Calu3 (cell line): Measurements from ENCODE around the gene ZC3H12A. TPM values are rescaled to one million over a fixed set of nuclear protein-coding genes. Genes with fewer than 3 reads are reported as not detected.

Experiments
- BruUV-seq: library from RNA; stranded (reverse); fragments of 400-500 nt; replicated peaks from 2 replicates; lab custom pipeline; 2021; lab: Mats Ljungman, UMichigan
- CTCF ChIA-PET: fragments of 300-600 bp; sonication (Branson Sonifier 250); formaldehyde crosslinking; loops from one replicate; lab custom pipeline; 2022; ENCODE audit warnings: antibody characterized with exemption; lab: Charles Lee
- DNase-seq: peaks from one replicate; pipeline ENCODE4 v3.0.0; 2022
- H3K27ac Mint-ChIP-seq: one replicate; pipeline ENCODE4 v1.8.0; 2022; ENCODE audit warnings: mixed read lengths; ENCODE audit not compliant: unreplicated experiment
- H3K27me3 Mint-ChIP-seq: one replicate; pipeline ENCODE4 v1.8.0; 2022; ENCODE audit warnings: mixed read lengths; ENCODE audit not compliant: unreplicated experiment
- H3K36me3 Mint-ChIP-seq: one replicate; pipeline ENCODE4 v1.8.0; 2022; ENCODE audit warnings: mild to moderate bottlenecking, moderate library complexity, mixed read lengths; ENCODE audit not compliant: insufficient read depth, unreplicated experiment
- H3K4me1 Mint-ChIP-seq: one replicate; pipeline ENCODE4 v1.8.0; 2022; ENCODE audit warnings: mild to moderate bottlenecking, low read depth, mixed read lengths; ENCODE audit not compliant: unreplicated experiment
- H3K4me3 Mint-ChIP-seq: one replicate; pipeline ENCODE4 v1.8.0; 2022; ENCODE audit warnings: mild to moderate bottlenecking, low read depth, moderate library complexity, mixed read lengths; ENCODE audit not compliant: unreplicated experiment
- H3K9me3 Mint-ChIP-seq: one replicate; pipeline ENCODE4 v1.8.0; 2022; ENCODE audit warnings: low read depth, mixed read lengths; ENCODE audit not compliant: unreplicated experiment
- intact Hi-C: fragments of 100-400 bp; cut with micrococcal nuclease; formaldehyde crosslinking; loops from one replicate; pipeline ENCODE4 v1.10.0; 2022; ENCODE audit not compliant: unreplicated experiment
- total RNA-seq: library from RNA; stranded (reverse); gene quantifications from 2 replicates; pipeline ENCODE4 v1.2.3, GENCODE V29; 2022
- TF ChIP-seq, protein P1 (sequence below): fragments of 200-600 bp; IDR thresholded peaks from one replicate; pipeline ENCODE4 v1.8.0; 2022; ENCODE audit warnings: antibody characterized with exemption; ENCODE audit not compliant: unreplicated experiment

ZC3H12A gene
- total RNA-seq, 1 experiment from 2014 or later, result 94.1 TPM

DNA sequence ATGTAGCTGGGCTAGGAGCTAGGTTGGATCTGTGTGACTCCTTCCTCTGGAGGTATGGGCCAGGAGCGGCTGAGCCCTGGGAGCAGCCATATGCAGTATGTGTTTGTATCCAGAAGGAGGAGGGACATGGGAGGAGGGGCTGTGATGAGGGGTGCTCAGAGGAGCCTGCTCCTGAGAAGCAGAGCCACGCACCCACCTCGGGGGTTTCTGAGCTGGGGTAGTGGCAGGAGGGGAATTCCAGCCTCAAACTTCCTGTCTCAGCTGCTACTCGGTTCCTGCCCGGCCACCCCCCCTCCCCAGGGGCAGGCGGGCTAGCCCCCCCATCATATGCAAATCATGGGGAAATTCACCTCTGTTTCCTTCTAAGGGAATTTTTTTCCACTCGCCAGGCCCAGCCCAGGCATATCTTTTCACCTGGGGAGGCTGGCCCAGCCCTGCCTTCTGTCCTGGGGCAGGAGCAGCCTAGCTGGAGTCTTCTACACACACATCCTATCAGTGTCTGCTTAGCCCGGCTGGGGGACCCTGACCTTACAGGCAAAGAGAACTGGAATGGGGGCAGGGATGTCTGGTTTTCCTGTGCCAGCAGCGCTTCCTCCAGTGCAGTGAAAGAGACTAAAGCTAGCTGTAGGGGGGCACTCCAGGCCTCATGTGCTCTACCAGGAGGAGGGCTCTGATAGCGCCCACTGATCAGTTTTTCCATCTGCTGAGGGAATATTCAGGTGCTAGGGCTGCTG is 3.0 kb downstream of the ZC3H12A start:
- Mint-ChIP-seq H3K27me3 (no peaks in the 10 kb centered on the region), H3K4me1 (peaks cover 32% of the 10 kb centered on the region), H3K27ac (peak overlapping the region; percentile 100), H3K4me3 (peak overlapping the region; percentile 90), H3K36me3 (peaks cover 100% of the 10 kb centered on the region), H3K9me3 (no peaks in the 10 kb centered on the region)
- no TSS peak for BruUV-seq
- CTCF ChIA-PET, result interaction anchor here (0.6 to 2.5 kb wide), 5 partner anchors 9 to 86 kb away, joined by 3 to 21 read pairs (median 5); no protein-coding TSS in a partner anchor
- DNase-seq, result peak; percentile 94
- intact Hi-C loops, result no loop called here
- TF ChIP-seq, protein P1, sequence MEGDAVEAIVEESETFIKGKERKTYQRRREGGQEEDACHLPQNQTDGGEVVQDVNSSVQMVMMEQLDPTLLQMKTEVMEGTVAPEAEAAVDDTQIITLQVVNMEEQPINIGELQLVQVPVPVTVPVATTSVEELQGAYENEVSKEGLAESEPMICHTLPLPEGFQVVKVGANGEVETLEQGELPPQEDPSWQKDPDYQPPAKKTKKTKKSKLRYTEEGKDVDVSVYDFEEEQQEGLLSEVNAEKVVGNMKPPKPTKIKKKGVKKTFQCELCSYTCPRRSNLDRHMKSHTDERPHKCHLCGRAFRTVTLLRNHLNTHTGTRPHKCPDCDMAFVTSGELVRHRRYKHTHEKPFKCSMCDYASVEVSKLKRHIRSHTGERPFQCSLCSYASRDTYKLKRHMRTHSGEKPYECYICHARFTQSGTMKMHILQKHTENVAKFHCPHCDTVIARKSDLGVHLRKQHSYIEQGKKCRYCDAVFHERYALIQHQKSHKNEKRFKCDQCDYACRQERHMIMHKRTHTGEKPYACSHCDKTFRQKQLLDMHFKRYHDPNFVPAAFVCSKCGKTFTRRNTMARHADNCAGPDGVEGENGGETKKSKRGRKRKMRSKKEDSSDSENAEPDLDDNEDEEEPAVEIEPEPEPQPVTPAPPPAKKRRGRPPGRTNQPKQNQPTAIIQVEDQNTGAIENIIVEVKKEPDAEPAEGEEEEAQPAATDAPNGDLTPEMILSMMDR, result no peak

DNA sequence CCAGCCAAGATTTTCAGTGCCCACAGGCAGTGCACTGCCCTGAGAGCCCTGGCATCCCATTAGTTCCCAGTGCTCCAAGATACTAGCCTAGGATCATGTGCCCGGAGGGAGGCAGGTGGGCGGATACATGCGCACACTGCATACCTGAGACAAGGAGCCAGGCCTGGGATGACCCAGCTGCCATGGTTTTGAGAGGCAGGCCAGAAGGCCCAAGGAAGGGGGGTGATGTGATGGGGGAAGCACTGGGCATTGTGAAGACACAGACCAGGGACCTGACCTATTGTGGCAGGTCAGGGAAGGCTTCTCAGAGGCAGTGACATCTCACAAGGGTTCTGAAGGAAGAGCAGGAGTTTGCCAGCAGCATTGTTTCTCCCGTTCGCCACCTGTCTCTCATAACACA is 3.6 kb downstream of the ZC3H12A start:
- TF ChIP-seq, protein P1, result no peak
- Mint-ChIP-seq H3K4me1 (peaks cover 34% of the 10 kb centered on the region), H3K4me3 (peak overlapping the region; percentile 90), H3K27ac (peak overlapping the region; percentile 100), H3K27me3 (no peaks in the 10 kb centered on the region), H3K36me3 (peaks cover 100% of the 10 kb centered on the region), H3K9me3 (no peaks in the 10 kb centered on the region)
- BruUV-seq, result no TSS peak
- DNase-seq, result peak; percentile 38
- CTCF ChIA-PET, result interaction anchor here (0.5 to 2.5 kb wide), 3 partner anchors 9 to 1000 kb away, joined by 3 to 21 read pairs (median 8); no protein-coding TSS in a partner anchor
- intact Hi-C loops, result no loop called here

DNA sequence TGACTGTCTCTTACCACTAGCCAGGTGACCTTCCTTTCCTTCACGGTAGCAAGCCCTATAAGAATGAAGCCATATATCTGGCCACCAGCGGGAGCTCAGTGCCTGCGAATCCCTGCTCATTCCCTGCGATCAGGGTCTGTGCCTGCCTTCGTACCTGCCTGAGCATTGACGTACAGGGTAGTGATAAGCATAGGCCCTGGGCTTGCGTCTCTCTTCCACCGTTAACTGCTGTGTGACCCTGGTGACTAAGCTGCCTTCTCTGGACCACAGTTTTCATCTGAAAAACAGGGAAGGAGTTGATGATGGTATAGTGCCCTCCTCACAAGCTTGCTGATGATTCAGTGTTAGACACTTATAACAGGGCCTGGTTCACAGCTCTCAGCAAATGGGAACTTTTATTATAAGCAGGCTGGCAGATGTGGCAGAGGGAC is 4.1 kb downstream of the ZC3H12A start:
- TF ChIP-seq, protein P1, result no peak
- no TSS peak for BruUV-seq
- Mint-ChIP-seq H3K27me3 (no peaks in the 10 kb centered on the region), H3K4me3 (peak overlapping the region; percentile 90), H3K27ac (peak overlapping the region; percentile 100), H3K36me3 (peaks cover 100% of the 10 kb centered on the region), H3K9me3 (no peaks in the 10 kb centered on the region), H3K4me1 (peaks cover 29% of the 10 kb centered on the region)
- peak; percentile 34 for DNase-seq
- intact Hi-C loops, result no loop called here
- CTCF ChIA-PET, result interaction anchor here (0.5 to 2.5 kb wide), 3 partner anchors 9 to 1001 kb away, joined by 3 to 21 read pairs (median 3); partner anchors contain the start of gene MEAF6

DNA sequence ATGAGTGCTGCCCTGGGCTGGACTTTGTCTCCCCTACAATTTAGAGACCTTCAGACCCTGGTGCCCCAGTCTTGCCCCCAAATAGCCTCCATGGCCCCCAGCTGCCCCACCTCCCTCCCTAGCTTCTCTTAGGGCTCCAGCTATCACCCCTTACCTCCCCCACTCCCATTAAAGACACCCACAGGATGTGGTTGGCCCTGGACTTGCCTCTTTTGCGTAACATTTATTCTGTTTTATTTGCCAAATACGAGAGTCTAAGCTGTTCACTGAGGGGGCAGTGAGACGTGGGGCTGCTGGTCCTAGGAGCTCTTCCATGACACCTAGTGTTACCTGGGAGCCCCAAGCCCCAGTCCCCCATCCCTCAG is 4.5 kb downstream of the ZC3H12A start:
- intact Hi-C loops, result no loop called here
- Mint-ChIP-seq H3K27me3 (no peaks in the 10 kb centered on the region), H3K9me3 (no peaks in the 10 kb centered on the region), H3K36me3 (peaks cover 100% of the 10 kb centered on the region), H3K4me3 (peak overlapping the region; percentile 90), H3K4me1 (peaks cover 30% of the 10 kb centered on the region), H3K27ac (peak overlapping the region; percentile 100)
- TF ChIP-seq, protein P1, result no peak
- CTCF ChIA-PET, result interaction anchor here (0.5 to 2.5 kb wide), 4 partner anchors 9 to 903 kb away, joined by 3 to 21 read pairs (median 3); partner anchors contain the start of gene MEAF6
- no TSS peak for BruUV-seq
- no peak for DNase-seq
